ENCODE measurements around the gene TRPV2.
"Not testable (repeated sequence)": the region's sequence is repeated elsewhere in the genome, so short reads cannot be mapped to it uniquely, and the experiment has no call there.

- TF ChIP-seq EZH2 (IDR thresholded peaks at IDR 0.05; ENCODE audit: borderline replicate concordance, low read depth, low read length, severe bottlenecking); CTCF (IDR thresholded peaks at IDR 0.05; ENCODE audit: borderline replicate concordance, extremely low read depth, low read length, poor library complexity, severe bottlenecking): not testable (repeated sequence)
Observed at GRCh38 chr17:16395887-16396286, 19.5 kb upstream of the TRPV2 start.
